Measurements from ENCODE around the gene ANKFY1. TPM values are rescaled to one million over a fixed set of nuclear protein-coding genes. Genes with fewer than 3 reads are reported as not detected.

Gene ANKFY1
- total RNA-seq, 4 donors from 2014 or later = 30.7 to 35.7 (median 32.7) TPM

- TF ChIP-seq POLR2A (IDR thresholded peaks at IDR 0.05) = no peak
- TF ChIP-seq, protein P1, sequence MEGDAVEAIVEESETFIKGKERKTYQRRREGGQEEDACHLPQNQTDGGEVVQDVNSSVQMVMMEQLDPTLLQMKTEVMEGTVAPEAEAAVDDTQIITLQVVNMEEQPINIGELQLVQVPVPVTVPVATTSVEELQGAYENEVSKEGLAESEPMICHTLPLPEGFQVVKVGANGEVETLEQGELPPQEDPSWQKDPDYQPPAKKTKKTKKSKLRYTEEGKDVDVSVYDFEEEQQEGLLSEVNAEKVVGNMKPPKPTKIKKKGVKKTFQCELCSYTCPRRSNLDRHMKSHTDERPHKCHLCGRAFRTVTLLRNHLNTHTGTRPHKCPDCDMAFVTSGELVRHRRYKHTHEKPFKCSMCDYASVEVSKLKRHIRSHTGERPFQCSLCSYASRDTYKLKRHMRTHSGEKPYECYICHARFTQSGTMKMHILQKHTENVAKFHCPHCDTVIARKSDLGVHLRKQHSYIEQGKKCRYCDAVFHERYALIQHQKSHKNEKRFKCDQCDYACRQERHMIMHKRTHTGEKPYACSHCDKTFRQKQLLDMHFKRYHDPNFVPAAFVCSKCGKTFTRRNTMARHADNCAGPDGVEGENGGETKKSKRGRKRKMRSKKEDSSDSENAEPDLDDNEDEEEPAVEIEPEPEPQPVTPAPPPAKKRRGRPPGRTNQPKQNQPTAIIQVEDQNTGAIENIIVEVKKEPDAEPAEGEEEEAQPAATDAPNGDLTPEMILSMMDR (IDR thresholded peaks at IDR 0.05) = no peak
- intact Hi-C loops (cut with DNase I; ENCODE audit: low total_unique reads) = no loop called here
- no peak for DNase-seq (ENCODE audit: low spot score in 2 of 2)
- no peak overlapping the region for H3K4me3 ChIP-seq (ENCODE audit: low read depth, poor library complexity, severe bottlenecking)
- whole genome bisulfite sequencing, 2 donors = 93 to 97% methylated on average over 3 of the region's 3 CpGs
Observed at GRCh38 chr17:4287710-4288109, 23.9 kb upstream of the ANKFY1 start.

DNA sequence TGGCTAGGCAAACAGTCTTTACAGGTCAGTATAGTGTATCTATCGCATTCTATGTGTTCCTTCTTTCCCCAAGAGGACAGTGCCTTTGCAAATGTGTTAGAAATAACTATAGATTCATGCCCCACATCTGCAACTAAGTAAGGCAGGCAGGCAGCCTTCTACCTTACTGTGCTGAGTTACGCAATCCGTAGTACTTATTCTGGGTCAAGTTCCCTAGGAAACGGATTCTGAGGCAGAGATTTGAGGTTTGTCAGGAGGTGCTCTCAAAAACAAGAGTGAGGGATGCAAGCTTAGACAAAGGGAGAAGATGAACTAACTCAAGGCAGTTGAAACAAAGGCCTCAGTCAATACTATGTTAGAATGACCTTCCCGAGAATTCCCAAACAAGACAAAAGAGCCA, 12.7 kb upstream of the ANKFY1 start:
- TF ChIP-seq, protein P1 (IDR thresholded peaks at IDR 0.05) = no peak
- no peak for TF ChIP-seq POLR2A (IDR thresholded peaks at IDR 0.05)
- no peak for DNase-seq (ENCODE audit: low spot score in 2 of 2)
- H3K4me3 ChIP-seq (ENCODE audit: low read depth, poor library complexity, severe bottlenecking) = no peak overlapping the region
- intact Hi-C loops (cut with DNase I; ENCODE audit: low total_unique reads) = no loop called here
- 92% methylated on average over 5 of the region's 5 CpGs for WGBS, 2 donors

- intact Hi-C loops (cut with DNase I; ENCODE audit: low total_unique reads) = no loop called here
- WGBS, 2 donors = 64 to 70% methylated on average over 4 of the region's 4 CpGs
- no peak for DNase-seq (ENCODE audit: low spot score in 2 of 2)
- TF ChIP-seq, protein P1 (IDR thresholded peaks at IDR 0.05) = no peak
- TF ChIP-seq POLR2A (IDR thresholded peaks at IDR 0.05) = no peak
- H3K4me3 ChIP-seq (ENCODE audit: low read depth, poor library complexity, severe bottlenecking) = no peak overlapping the region
Observed at GRCh38 chr17:4272972-4273368, 9.2 kb upstream of the ANKFY1 start.

DNA sequence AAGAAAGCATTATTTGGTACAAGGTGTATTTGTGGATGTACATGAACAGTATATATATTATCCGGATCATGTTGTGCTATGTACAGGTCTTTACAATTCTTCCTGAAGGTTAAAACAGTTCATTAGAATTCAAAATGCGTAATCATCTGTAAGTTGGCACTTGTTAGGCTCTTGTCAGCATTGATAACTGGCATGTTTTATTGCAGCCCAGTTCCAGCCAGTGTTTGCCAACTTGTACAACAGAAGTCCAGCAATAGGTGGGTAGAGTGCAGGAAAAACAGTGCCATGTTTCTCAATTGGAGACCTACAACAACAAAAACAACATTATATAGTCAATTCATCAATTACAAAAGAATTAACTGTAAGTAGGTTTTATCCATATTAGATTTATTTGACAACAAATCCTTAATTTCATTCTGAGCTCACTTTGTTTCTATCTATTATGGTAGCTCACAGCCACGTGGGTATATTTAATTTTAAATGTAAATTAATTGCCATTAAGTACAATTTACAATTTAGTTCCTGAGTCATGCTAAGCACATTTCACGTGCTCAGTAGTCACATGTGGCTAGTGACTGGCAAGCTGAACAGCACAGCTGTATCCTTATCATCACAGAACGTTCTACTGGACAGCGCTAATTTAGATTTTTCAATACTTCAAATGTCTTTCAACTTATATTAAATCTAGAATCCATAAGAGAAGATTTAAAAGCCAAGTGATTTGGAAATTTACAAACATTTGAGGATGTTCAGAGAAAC, 8.6 kb upstream of the ANKFY1 start:
- TF ChIP-seq, protein P1 (IDR thresholded peaks at IDR 0.05) = no peak
- TF ChIP-seq POLR2A (IDR thresholded peaks at IDR 0.05) = no peak
- intact Hi-C loops (cut with DNase I; ENCODE audit: low total_unique reads) = no loop called here
- H3K4me3 ChIP-seq (ENCODE audit: low read depth, poor library complexity, severe bottlenecking) = no peak overlapping the region
- no peak for DNase-seq (ENCODE audit: low spot score in 2 of 2)
- 61 to 69% methylated on average over 6 of the region's 6 CpGs for WGBS, 2 donors

DNA sequence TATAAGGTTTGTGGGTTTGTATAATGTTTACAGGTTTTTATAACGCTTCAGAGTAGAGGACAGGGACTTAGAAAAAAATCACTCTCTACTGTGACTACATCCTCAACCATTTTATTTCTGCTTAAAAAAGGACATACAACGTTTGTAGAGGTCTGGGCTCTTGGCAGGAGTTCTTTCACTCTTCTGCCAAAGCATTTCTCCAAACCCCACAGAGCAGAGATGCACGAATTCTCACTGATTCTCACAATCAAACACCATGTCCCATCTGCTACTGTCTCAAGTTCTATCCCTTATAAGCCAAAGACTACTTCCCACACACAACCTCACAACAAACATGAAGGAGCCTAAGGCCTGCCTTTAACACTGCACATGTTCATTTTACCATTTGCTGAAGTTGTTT, 7.0 kb upstream of the ANKFY1 start:
- no peak overlapping the region for H3K4me3 ChIP-seq (ENCODE audit: low read depth, poor library complexity, severe bottlenecking)
- TF ChIP-seq, protein P1 (IDR thresholded peaks at IDR 0.05) = no peak
- TF ChIP-seq POLR2A (IDR thresholded peaks at IDR 0.05) = no peak
- 46 to 64% methylated on average over 3 of the region's 3 CpGs for WGBS, 2 donors
- no peak for DNase-seq (ENCODE audit: low spot score in 2 of 2)
- intact Hi-C loops (cut with DNase I; ENCODE audit: low total_unique reads) = no loop called here

GRCh38 chr17:4269915-4270314, 6.1 kb upstream of the ANKFY1 start:
- 88 to 96% methylated on average over 4 of the region's 4 CpGs for WGBS, 2 donors
- intact Hi-C loops (cut with DNase I; ENCODE audit: low total_unique reads) = no loop called here
- H3K4me3 ChIP-seq (ENCODE audit: low read depth, poor library complexity, severe bottlenecking) = no peak overlapping the region
- TF ChIP-seq POLR2A (IDR thresholded peaks at IDR 0.05) = no peak
- TF ChIP-seq, protein P1 (IDR thresholded peaks at IDR 0.05) = no peak
- DNase-seq (ENCODE audit: low spot score in 2 of 2) = no peak
